Ovary (tissue), 9 donors: ENCODE data around the gene CRHBP. TPM values are rescaled to one million over a fixed set of nuclear protein-coding genes. Genes with fewer than 3 reads are reported as not detected.

Source experiments
- DNase-seq, 5 donors: peaks; one replicate each; pipeline ENCODE4 v3.0.0-alpha.2; 2019 to 2020
- H3K27ac ChIP-seq, 2 donors: fragments of 200-600 bp; one replicate each; pipeline versions ENCODE4 v1.5.1 to v1.8.0; 2019 to 2022
- H3K27me3 ChIP-seq: fragments of 200-600 bp; one replicate; pipeline ENCODE4 v1.8.0; 2022
- H3K36me3 ChIP-seq: fragments of 200-600 bp; sonication (generic); one replicate; pipeline ENCODE4 v1.5.1; 2019
- H3K4me1 ChIP-seq: one replicate; pipeline ENCODE4 v1.8.1; 2013; ENCODE audit warnings: mild to moderate bottlenecking, moderate library complexity; ENCODE audit not compliant: insufficient read depth
- H3K4me3 ChIP-seq: fragments of 200-600 bp; sonication (generic); one replicate; pipeline ENCODE4 v1.5.1; 2017
- H3K9me3 ChIP-seq, 2 donors: fragments of 200-600 bp in 1 of 2; sonication (generic) in 1 of 2; one replicate each; pipeline versions ENCODE4 v1.5.1 to v1.8.1; 2013 to 2019; ENCODE audit warnings: mild to moderate bottlenecking in 1 of 2, moderate library complexity in 1 of 2
- EP300 ChIP-seq: sonication (generic); formaldehyde crosslinking; IDR thresholded peaks from one replicate; pipeline ENCODE4 v1.6.1; 2017; ENCODE audit warnings: antibody characterized with exemption
- POLR2A ChIP-seq: fragments of 450-650 bp; IDR thresholded peaks from one replicate; pipeline ENCODE4 v1.6.1; 2017; ENCODE audit warnings: antibody characterized with exemption, mild to moderate bottlenecking, moderate library complexity
- WGBS, 3 donors: extraction: QIAGEN DNeasy Blood & Tissue Kit in 1 of 3; methylation state at CpG; one replicate each; pipeline versions ENCODE4 v1.1.5 to v1.1.7; 2013 to 2017; 5-methylcytosine and 5-hydroxymethylcytosine counted together
- intact Hi-C, 4 donors: fragments of 100-400 bp; cut with DNase I; formaldehyde crosslinking; loops; one replicate each; pipeline versions ENCODE4 v1.11.0 to v1.15.1; 2022 to 2023
- polyA plus RNA-seq, 2 donors: library from polyadenylated mRNA; stranded (reverse); fragments of 200-250 nt in 1 of 2; fragments of 350-450 nt in 1 of 2; fragmentation: Illumina TruSeq in 1 of 2; extraction: RNeasy Lipid Tissue Mini Kit (QIAGEN cat#74804) in 1 of 2; gene quantifications; one replicate each; pipeline ENCODE4 v1.2.3, GENCODE V29; 2013 to 2014
- total RNA-seq, 7 donors: library from RNA; depleted of rRNA in 2 of 7; stranded (reverse); fragments of >200 nt in 2 of 7; fragmentation: NEBNext Ultra II Directional in 3 of 7; extraction: Animal tissue kit (Norgen Biotek cat#: 25700) in 3 of 7; gene quantifications; one replicate each; pipeline versions ENCODE4 v1.1.0 to v1.2.4, GENCODE V29; 2016 to 2023
- TF ChIP-seq, protein P1 (sequence below), 3 donors: fragments of 450-650 bp in 2 of 3; fragments of 200-600 bp in 1 of 3; IDR thresholded peaks; one replicate each; pipeline versions ENCODE4 v1.5.1 to v1.8.0; 2016 to 2022; ENCODE audit warnings: antibody characterized with exemption in 3 of 3, mild to moderate bottlenecking in 1 of 3
- donor health status: DM: no; HTN: no; CAD: no; lungs with moderate emphysema.
- donor health status: DM: no; HTN: no; CAD: no.
- donor health status: Bipolar disorder and iron deficiency.
- donor health status: DM: yes; HTN: yes; CAD: no.
- donor health status: DM: no; HTN: no; CAD: no.
- donor health status: DM: yes; HTN: yes; CAD: no.

The CRHBP gene
- total and polyA plus RNA-seq, 9 donors = 0.18 to 6.4 (median 2.4) TPM

DNA sequence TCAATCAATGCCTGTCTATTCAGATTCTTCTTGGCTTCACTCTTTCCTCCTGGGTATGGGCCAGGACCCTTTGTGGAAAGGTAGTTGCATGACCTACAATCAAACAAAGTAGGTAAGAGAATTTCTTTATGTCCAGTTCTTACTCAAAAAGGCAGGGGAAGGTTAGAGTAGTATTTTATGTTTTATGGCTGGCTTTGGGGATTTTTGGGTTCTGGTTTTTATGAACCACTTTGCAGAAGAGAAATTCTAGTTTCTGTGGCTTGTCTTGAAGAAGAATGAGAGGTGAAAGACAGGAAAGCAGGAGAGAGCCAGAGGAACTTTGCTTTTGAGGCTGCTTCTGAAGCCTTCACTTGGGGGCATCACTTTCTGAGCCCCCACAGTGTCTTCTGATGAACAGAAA, 14.7 kb upstream of the CRHBP start:
- Histone ChIP-seq H3K4me1 (no peaks in the 10 kb centered on the region), H3K27ac (no peak overlapping the region), H3K4me3 (no peak overlapping the region), H3K27me3 (no peaks in the 10 kb centered on the region), H3K9me3 (no peaks in the 10 kb centered on the region), H3K36me3 (no peaks in the 10 kb centered on the region)
- DNase-seq = no peak
- TF ChIP-seq POLR2A = no peak
- TF ChIP-seq, protein P1, sequence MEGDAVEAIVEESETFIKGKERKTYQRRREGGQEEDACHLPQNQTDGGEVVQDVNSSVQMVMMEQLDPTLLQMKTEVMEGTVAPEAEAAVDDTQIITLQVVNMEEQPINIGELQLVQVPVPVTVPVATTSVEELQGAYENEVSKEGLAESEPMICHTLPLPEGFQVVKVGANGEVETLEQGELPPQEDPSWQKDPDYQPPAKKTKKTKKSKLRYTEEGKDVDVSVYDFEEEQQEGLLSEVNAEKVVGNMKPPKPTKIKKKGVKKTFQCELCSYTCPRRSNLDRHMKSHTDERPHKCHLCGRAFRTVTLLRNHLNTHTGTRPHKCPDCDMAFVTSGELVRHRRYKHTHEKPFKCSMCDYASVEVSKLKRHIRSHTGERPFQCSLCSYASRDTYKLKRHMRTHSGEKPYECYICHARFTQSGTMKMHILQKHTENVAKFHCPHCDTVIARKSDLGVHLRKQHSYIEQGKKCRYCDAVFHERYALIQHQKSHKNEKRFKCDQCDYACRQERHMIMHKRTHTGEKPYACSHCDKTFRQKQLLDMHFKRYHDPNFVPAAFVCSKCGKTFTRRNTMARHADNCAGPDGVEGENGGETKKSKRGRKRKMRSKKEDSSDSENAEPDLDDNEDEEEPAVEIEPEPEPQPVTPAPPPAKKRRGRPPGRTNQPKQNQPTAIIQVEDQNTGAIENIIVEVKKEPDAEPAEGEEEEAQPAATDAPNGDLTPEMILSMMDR (IDR thresholded peaks at IDR 0.05) = no peak
- TF ChIP-seq EP300 = no peak
- intact Hi-C loops = no loop called here

DNA sequence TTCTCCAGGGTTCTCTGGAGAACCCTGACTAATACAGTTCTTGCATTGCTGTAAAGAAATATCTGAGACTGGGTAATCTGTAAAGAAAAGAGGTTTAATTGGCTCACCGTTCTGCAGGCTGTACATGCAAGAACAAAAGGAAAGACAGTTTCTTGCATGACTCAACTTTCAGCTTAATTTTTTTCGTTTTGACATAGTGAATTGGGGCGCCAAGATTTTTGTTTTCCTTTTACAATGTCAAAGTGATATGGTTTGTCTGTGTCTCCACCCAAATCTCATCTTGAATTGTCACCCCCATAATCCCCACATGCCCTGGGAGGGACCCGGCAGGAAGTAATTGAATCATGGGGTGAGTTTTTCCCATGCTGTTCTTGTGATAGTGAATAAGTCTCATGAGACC, 11.8 kb upstream of the CRHBP start:
- TF ChIP-seq EP300 = no peak
- TF ChIP-seq POLR2A = no peak
- TF ChIP-seq, protein P1 (IDR thresholded peaks at IDR 0.05) = no peak
- DNase-seq = no peak
- no peaks in the 10 kb centered on the region for H3K9me3 ChIP-seq
- H3K36me3 ChIP-seq = no peaks in the 10 kb centered on the region
- H3K27ac ChIP-seq = no peak overlapping the region
- WGBS, 3 donors = 81 to 91% (median 87%) methylated on average over 4 of the region's 4 CpGs
- H3K4me3 ChIP-seq = no peak overlapping the region
- no peaks in the 10 kb centered on the region for H3K27me3 ChIP-seq
- no peaks in the 10 kb centered on the region for H3K4me1 ChIP-seq
- intact Hi-C loops = no loop called here

DNA sequence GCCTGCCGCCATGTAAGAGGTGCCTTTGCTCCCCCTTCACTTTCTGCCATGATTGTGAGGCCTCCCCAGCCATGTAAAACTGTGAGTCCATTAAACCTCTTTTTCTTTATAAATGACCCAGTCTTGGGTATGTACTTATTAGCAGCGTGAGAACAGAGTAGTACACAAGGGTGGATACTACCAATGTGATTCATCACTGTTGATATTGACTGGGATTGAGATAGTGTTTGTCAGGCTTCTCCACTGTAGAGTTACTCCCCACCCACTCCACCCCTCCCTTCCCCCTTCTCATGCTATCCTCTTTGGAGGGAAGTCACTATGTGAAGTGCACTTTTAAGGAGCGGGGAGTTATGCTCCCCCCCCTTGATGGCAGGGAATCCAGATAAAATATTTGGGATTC, 11.4 kb upstream of the CRHBP start:
- DNase-seq = no peak
- H3K4me1 ChIP-seq = no peaks in the 10 kb centered on the region
- no peaks in the 10 kb centered on the region for H3K9me3 ChIP-seq
- H3K27ac ChIP-seq = no peak overlapping the region
- intact Hi-C loops = no loop called here
- H3K36me3 ChIP-seq = no peaks in the 10 kb centered on the region
- H3K27me3 ChIP-seq = no peaks in the 10 kb centered on the region
- WGBS, 3 donors = 87 to 92% (median 89%) methylated on average over 3 of the region's 3 CpGs
- no peak overlapping the region for H3K4me3 ChIP-seq
- TF ChIP-seq, protein P1 (IDR thresholded peaks at IDR 0.05) = no peak
- TF ChIP-seq EP300 (no peak), POLR2A (no peak)

DNA sequence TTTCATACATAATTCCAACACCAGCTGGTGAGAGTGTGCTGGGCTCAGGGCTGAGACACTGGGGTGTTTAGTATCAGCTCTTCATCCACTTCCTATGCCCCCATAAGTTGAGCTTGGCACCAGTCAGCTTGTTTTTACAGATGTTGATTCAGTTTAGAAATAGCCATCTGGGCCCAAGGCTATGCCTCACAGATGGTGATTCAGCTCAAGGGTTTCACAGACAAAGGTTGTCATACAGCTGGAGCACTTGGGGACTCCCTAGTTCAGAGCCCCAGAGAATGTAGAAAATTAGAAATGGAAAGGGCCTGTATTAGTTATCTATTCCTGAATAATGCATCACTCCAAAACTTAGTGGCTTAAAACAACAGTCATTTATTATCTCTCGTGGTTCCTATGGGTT, 10.3 kb upstream of the CRHBP start:
- no peaks in the 10 kb centered on the region for H3K4me1 ChIP-seq
- H3K27me3 ChIP-seq = no peaks in the 10 kb centered on the region
- H3K4me3 ChIP-seq = no peak overlapping the region
- no peaks in the 10 kb centered on the region for H3K36me3 ChIP-seq
- no peaks in the 10 kb centered on the region for H3K9me3 ChIP-seq
- no peak for TF ChIP-seq POLR2A
- no peak for TF ChIP-seq EP300
- TF ChIP-seq, protein P1 (IDR thresholded peaks at IDR 0.05) = no peak
- no peak for DNase-seq
- no peak overlapping the region for H3K27ac ChIP-seq
- WGBS, 3 donors = 57 to 76% (median 66%) methylated on average over 1 of the region's 1 CpG
- intact Hi-C loops = no loop called here

DNA sequence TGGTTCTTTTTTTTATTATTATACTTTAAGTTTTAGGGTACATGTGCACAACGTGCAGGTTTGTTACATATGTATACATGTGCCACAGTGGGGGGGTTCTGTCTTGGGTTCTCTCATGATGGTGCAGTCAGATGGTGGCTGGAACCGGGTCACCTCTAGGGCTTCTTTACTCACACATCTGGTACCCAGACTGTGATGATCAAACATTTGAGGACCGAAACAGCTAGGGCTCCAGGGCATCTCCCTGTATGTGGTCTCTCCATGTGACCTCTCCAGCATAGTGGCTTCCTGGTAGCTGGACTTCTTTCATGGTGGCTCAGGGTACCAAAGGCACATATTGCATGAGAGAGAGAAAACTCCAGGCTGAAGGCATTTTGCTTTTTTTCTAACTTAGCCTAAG, 9.8 kb upstream of the CRHBP start:
- intact Hi-C loops = no loop called here

More for the DNA sequence above, 9.8 kb upstream of the CRHBP start:
- Histone ChIP-seq H3K9me3 (no peaks in the 10 kb centered on the region), H3K4me1 (no peaks in the 10 kb centered on the region), H3K36me3 (no peaks in the 10 kb centered on the region), H3K27ac (no peak overlapping the region), H3K4me3 (no peak overlapping the region), H3K27me3 (no peaks in the 10 kb centered on the region)
- TF ChIP-seq, protein P1 (IDR thresholded peaks at IDR 0.05) = no peak
- TF ChIP-seq EP300 (no peak), POLR2A (no peak)
- DNase-seq = no peak
- 83 to 91% (median 90%) methylated on average over 3 of the region's 3 CpGs for WGBS, 3 donors
